Left renal pelvis (tissue), 4 donors: ENCODE results near the gene LAMB3. TPM values are rescaled to one million over a fixed set of nuclear protein-coding genes. Genes with fewer than 3 reads are reported as not detected.

Experiments used
- DNase-seq, 4 donors: peaks; one replicate each; pipeline ENCODE4 v3.0.0-alpha.2; 2013; ENCODE audit warnings: low read depth in 4 of 4, low spot score in 3 of 4
- polyA plus RNA-seq, 4 donors: library from polyadenylated mRNA; unstranded; fragments of 120-200 nt; gene quantifications; one replicate each; pipeline ENCODE4 v1.2.1, GENCODE V29; 2013; ENCODE audit not compliant: insufficient read length in 4 of 4

The LAMB3 gene
- polyA plus RNA-seq, 4 donors = 0.35 to 2.1 (median 1.4) TPM

DNA sequence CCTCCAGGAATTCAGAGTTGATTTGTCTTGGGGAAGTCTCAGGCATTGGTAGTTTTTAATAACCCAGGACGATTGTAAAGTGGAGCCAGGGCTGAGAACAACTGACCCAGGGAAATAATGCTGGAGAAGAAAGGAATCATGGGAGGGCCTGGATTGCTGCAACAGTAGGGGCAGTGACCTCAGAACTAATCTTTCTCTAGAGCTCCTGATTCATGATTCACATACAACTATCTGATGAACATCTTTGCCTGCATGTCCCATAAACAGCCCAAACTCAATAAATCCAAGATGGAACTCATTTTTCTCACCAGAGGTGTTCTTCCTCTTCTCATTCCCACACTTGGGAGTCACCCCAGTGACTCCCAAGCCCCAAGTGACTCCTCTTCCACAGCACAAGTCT, 14.9 kb upstream of the LAMB3 start:
- no peak for DNase-seq

DNA sequence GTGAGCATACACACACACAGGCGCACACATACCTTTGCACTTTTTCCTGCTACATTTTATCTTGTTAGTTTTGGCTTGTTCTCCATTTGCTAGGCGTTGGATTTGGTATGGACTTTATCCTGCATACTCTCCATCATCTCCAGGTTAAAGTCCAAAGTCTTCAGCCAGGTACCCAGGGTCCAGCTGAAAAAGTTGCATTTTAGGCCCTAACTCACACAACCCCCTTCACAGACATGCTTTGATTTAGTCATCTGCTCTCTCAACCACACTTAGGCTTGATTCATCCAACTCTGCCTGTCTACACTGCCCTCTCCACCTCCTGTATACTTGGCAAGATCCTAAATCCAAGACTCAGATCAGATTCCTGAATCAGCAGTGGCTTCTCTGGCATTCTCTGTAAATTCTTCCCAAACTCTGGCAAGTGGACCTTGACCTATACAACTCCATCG, 10.7 kb upstream of the LAMB3 start:
- no peak for DNase-seq

DNA sequence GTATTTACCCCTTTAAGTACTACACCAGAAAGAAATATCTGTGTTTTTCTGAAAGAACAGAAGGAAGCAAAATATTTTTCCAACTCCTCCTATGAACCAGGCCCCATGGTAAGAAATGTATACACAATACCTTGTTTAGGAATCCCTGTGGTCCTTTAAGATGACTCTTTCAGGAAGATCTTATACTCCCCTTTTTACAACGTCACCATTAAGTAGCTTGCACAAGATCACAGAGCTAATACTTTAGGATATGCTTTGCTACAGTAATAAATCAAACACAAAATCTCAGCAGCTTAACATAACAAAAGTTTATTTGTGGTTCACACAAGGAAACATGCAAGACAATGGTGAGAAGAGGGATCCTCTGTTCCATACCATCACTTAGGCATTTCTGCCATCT, 8.8 kb upstream of the LAMB3 start:
- DNase-seq = no peak

DNA sequence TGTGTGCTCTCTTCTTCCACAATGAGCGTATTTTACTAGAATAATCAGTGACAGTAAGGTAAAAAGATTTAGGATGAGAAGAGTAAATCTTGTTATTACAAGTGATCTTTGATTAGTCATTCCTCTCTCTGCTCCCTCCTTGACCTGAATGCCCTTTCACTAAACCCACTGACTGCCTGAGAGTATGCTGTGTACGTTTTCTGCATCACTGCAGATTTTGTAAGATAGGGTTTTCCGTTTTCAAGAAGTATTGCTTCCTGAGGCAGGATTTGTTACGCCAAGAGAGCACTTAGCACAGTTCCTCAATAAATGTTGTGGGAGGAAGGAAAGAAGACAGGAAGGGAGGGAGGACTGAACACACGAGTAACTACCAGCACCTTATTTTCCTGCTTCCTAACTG, 7.7 kb upstream of the LAMB3 start:
- DNase-seq = no peak

DNA sequence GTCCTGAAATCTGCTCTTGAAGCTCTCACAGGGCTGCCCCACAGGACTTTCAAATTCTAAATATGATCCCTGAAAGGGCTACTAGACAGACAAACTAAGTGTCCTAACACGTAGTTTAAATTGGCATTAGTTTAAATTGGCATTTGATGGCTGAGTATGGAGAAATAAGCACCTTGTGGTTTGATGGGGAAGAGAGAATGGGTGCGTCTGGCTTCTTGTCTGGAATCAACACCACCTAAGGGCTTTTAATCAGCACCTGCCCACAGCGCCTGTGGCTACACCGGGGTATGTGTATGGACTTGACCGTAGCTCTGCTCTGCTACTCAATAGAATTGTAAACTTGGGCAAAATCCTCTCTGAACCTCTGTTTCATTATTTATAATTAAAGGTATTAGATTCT, 5.7 kb upstream of the LAMB3 start:
- no peak for DNase-seq

DNA sequence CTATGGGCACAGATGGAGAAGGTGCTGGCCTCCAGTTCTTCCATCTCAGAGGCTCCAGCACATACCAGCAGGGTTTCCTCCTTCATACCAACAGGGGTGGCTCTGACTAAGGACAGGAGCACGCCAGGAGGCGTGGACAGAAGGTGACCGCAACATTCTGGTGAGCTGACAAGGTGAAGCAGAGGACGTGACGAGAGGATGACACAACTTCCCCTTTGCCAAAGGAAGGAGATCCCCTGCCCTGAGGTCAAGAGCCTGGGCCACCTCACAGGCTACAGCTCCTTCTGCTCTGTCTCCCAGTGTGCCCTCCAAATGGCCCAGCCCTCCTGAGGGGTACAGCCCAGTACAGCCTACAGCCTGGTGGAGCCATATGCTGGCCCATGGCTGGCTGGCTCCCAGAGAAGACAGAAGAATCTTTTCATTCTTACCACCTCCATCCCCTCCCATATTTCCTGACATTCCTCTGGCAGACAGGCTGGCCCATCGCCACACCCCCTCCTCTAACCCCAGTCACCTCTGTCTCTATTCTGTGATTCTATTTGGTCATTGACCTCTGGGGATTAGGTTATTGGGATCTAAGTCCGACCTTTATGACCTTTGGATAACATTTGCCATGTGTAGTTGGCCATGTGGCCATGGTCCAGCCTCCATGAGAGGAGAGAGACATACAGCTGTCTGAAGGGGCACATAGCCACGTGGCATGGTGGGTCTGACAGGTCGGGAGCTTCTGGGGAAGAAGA, 5.1 kb upstream of the LAMB3 start:
- DNase-seq = no peak

DNA sequence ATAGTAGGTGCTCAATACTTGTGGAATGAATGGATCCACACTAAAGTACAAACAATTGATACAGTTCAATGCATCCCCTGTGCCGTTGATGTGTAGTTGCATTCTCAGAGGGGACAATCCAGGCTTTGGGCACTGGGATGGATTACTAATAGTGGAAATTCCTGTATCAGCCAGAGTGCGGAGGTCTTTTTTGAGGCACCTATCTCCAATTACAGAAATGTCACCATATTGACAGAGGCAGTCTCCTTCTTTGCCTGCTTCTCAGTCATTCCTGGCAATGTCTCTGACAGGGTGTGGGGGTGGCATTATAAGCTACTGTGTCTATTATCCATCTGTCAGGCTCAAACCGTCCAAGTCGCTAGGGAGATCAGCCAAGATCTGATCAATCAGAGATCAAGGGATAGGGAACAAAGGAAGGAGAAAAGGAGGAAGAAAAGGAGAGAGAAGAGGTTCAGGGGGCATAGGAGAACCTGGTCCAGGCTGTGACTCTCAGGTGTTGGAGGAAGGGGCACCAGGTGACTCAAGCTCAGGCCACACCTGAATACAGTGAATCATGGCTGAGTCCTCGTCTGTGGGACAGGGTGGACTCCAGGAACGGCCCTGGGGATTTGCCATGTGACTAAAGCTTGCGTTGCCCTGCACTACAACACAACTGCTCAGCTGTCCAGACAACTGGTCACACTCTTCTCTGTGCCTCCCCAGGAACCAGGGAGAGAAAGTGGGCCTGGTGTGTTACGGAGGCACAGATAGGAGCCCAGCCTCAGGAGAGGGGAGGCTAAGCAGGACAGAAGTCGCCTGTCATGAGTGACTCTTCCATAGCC, 3.4 kb upstream of the LAMB3 start:
- no peak for DNase-seq

DNA sequence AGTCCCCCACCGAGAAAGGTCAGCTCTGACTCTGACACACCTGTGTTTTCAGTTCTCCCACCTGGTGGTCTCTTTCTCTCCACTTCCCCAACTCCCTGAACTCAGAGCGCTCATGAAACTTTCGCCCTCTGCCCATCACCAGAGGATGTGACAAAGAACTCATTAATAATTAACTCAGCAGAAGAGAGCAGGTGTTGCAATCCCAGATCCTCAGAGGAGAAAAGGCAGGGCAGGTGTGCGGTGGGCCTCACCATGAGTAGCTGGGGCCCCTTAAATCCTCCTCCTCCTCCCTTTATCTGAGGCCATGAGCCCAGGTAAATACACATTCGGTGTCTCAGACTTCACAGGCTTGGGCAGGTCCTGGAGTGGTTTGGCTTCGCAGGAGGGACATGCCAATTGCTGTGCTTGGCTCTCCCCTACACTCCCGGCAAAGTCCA, 1.7 kb upstream of the LAMB3 start:
- DNase-seq = no peak

DNA sequence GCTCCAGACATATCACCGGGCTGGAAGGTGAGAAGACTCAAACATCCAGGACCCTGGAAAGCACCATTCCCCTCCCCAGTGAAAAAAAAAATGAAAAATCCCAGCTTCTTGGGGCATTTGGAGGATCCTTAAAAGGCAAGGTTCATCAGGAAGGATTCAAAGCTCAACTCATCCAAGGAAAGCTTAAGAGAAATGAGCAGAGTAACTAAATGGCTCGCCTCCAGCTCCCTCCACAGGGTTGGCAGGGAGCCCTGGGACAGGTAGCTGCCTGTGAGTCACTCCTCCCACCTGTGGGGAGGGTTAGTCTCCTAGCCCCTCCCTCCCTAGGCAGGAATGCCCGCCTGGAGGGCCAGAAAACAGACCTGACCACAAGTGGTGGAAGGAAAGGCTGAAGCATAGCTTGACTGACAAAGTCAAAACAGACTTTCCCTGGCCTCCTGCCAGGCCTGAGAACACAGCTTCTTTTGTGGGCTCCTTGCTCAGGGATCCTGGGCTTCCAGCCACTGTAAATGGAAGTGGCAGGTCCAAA, 712 bp upstream of the LAMB3 start:
- DNase-seq = peak in 1 of 4 donors; percentile 72

DNA sequence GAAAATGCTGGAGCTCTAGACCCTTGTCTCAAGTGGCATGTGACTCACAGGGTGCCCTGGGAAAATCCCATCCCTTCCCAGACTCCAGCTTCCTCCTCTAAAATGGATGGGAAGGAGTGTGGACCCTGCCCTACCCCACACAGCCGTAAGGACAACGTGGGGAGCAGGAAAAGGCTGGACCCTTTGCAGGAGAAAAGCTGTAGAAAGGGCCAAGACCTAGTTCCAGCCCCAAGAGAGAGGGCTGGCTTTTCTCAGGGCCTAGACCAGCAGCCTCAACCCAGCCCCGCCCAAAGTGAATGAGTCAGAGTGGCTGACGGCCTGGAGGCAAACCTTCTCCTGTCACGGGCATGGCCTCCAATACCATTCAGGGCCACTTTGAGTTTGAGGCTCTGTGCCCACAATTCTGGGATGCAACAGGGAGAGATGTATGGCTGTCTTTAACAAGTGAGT, 1.1 kb downstream of the LAMB3 start:
- no peak for DNase-seq

DNA sequence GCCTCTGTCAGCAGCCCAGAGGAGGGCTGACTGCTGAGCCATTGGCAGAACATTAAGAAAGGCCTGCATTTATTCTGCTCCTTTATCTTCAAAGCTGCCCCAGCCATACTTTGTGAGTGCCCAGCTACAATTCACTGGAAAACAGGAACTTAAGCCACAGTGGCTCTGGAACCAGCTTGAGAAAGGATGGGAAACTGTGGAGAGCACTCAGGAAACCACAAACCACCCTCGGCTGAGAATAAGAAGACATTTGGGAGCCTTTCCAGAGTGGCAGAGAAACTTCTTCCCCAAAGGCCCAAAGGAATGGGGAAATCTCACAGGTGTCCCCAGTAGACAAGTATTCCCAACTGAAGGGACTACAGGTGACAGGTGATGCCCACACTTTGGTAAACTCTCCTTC, 1.8 kb downstream of the LAMB3 start:
- DNase-seq = no peak

DNA sequence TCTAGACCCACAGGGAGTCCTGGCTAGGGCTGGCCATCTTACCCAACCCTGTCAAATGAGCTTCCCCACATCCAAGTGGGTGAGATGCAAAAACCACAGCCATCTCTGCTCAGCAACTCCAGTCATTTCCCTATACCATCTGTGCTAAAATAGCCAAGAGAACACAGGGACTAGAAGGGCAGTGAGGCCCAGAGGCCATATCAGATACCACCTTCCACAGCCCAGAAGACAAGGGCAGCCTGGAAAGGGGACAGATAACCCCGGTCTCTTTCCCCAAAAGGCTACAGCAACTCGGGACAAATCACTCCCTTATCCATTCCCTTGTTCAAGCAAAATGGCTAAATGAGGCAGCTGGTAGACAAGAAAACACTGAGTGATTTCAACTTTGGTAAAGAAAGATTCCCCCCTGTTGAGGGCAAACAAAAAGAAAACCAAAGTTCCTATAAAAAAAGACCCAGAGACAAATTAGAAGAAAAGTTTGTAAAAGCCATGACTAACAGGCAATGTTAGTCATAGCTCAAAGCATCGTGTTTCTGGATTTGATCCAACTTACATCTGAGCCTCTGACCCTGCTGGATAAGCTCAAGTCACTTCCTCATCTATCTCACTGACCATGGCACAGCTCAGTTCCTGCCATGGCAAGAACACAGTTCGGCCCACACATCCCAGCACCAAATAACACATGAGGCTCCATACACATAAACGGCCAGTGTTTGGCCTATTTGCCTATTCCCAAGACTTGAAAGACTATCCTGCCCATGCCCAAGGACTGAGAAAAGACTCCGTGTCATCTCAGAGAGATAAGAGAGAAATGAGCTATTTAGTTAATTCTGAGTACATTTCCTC, 3.1 kb downstream of the LAMB3 start:
- DNase-seq = no peak

DNA sequence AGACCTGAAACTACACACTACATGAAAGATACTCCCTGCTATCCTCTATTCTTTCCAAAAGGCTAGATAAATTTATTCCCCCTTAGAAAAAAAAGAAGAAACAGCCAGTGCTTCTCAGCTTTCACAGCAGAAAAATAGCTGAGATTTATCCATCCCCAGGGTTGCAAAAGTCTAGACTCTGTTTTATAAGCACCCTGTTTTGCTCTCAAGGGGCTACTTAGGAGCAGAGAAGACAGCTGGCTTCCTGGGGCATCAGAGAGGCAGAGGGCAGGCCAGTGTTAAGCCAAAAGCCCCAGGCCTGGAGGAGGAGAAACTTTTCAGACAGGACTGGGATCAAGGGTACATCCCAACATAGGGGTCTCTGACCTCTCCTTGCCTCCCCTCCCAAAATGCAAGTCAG, 3.9 kb downstream of the LAMB3 start:
- DNase-seq = no peak

DNA sequence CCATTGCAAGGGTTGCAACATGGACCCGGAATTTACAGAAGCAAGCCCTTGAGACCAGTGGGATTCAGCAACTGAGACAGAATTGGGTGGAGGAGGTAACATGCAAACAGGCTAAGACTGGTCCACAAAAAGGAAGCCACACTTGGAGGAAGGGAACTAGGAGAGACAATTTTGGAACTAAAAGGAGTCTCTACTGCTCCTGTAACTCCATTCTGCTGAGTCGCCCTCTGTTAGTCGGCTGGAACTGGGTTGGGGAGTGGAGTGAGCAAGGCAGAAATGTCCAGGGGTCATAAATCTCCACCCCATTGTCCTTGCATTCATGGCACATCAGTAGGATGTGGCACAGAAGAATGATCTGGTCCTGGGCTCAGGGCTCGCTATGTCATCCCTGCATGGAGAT, 5.1 kb downstream of the LAMB3 start:
- DNase-seq = no peak

DNA sequence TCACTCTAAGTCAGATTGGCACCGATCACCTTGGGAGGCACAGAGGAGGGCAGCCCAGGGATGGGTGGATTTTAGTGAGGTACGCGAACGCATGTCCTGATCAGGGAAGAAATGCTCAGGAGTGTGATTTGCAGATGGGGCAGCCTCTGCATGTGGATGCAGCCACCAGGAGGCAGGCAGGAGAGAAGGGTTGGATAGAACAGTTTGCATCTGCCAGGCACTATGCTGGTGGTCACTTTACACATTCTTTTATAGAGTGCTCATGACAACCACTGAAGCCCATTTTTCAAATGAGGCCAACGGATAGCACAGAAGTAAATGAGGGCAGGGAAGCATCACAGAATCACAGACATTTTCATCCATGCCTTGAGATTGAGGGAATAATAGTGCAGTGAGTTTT, 5.7 kb downstream of the LAMB3 start:
- no peak for DNase-seq

DNA sequence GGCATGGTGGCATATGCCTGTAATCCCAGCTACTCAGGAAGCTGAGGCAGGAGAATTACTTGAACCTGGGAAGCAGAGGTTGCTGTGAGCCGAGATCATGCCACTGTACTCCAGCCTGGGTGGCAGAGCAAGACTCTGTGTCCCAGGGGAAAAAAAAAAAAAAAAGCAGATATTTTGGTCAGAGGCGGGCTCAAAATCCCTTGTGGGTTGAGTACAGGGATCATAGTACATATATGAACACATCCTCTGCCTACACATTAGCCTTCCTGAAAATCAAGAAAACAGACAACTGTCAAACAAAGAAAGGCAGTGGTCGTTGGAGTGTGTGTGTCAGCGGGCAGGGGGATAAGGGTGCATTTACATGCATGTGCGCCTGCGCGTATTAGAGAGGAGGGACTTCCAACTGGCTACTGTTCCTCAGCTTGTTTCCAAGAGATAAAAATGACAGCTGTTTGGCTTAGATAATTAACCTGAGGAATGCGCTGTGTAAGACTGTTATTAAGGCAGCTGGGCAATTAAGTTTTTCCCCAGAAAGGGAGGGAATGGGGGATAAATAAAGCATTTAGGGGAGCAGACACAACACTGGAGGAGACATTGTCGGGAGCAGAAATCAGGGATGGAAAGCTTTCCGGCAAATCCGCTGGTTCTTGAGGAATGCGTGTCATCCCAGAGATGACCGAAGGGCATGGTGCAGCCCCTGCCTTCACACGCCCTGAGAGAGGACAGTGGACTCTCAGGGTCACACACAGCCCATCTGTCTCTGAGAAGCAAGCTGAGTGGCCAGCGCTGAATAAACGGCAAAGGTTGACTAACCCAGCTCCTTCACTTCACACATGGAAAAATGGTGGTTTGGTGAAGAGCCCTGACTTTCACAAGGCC, 6.4 kb downstream of the LAMB3 start:
- DNase-seq = no peak

DNA sequence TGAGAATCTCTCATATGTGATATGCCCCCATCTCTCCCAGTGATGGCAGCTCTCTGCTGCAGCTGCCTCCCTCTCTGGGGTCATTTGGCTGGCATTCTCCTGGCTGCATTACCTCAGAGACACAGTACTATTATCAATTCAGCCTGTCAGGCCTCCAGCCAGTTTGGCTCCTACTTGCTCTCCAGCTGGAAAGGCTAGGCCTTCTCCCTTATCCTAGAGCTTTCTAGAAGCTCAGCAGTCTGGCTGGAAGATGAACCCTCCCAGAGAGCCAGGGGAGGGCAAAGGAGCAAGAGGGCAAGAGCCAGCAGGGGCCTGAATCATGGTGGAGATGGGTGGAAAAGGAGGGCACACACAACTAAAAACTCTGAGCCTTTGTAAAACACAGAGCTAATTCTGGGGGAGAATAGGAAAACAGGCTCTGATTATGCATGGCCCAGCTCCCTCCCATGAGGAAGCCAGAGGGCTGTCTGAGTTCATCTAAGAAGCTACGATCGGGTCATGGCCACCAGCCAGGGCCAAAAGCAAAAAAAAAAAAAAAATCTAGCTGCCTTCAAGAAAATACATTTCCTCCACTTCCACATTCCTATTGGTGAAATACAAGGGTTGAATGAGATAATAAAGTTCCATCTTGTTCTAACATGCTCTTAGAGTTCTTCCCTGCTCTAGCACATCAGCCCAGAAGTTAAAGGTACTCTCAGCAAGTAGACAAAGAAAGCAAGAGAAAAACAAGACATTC, 8.8 kb downstream of the LAMB3 start:
- DNase-seq = no peak

DNA sequence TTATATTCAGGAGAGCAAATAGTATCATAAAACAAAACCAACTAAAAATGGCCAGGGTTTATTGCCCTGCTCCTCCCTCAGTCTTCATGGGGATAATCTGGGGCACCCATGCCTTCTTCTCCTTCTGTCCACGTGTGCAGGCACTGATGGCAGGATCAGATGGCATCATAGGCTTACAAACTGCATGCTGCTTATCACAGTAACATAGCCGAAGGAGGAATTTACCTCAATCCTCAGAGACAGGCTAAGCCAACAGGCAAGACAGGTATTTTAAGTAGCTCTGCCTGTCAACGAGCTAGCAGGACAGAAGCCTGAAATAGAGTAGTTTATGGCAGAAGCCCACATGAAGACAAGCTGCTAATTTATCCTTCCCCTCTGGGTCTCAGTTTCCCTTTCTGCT, 9.4 kb downstream of the LAMB3 start:
- DNase-seq = no peak

DNA sequence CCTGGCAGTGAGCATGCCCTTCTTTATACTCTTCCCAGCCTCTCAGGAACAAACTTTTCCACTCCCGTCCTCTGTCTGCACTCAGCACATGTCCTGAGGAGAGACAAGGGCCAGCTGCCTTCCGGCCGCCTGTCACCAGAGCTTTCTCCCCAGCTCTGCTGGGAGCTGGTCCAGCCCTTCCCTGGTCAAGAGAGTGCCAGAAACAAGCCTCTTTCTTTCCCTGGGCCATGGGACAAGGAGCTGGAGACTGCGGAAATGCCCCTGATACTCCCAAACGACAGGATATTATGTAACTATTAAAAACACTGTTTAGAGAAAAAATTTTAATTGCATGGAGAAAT, 10.4 kb downstream of the LAMB3 start:
- DNase-seq = peak; percentile 65 to 73 (median 69)
